Measurements from ENCODE around the gene DACH2.

DACH2 gene

GRCh38 chrX:86714441-86714840 lies 566.2 kb downstream of the DACH2 start:
- H4K12ac ChIP-seq (ENCODE audit: low read depth, low read length): no peak overlapping the region
- no peak for DNase-seq
- no peak overlapping the region for H3K4me2 ChIP-seq (ENCODE audit: low read length)
- no peak overlapping the region for H4K8ac ChIP-seq (ENCODE audit: low read depth, low read length)
- H3K4me3 ChIP-seq (ENCODE audit: low read depth, low read length): no peak overlapping the region
- no peak overlapping the region for H3K23ac ChIP-seq (ENCODE audit: low read length)
- H2BK12ac ChIP-seq (ENCODE audit: low read length): no peak overlapping the region
- H2BK5ac ChIP-seq (ENCODE audit: low read depth, low read length, poor library complexity): no peak overlapping the region
- no peaks in the 10 kb centered on the region for H3K9me3 ChIP-seq (ENCODE audit: insufficient read depth, low read depth, low read length)
- no peak overlapping the region for H3K4ac ChIP-seq (ENCODE audit: low read depth, low read length)
- H2AFZ ChIP-seq (ENCODE audit: insufficient read depth, low read length, poor library complexity): no peak overlapping the region
- H3K14ac ChIP-seq (ENCODE audit: low read length): no peak overlapping the region
- no peak overlapping the region for H4K91ac ChIP-seq (ENCODE audit: low read depth, low read length)
- no peaks in the 10 kb centered on the region for H3K27me3 ChIP-seq (ENCODE audit: insufficient read depth, low read length)
- no peak overlapping the region for H3K27ac ChIP-seq (ENCODE audit: low read depth, low read length)
- H3K79me2 ChIP-seq (ENCODE audit: control insufficient read depth, insufficient read depth, low read length, poor library complexity): no peaks in the 10 kb centered on the region
- H3K18ac ChIP-seq (ENCODE audit: low read length): no peak overlapping the region
- H3K4me1 ChIP-seq (ENCODE audit: control insufficient read depth in 1 of 2, insufficient read depth in 2 of 2, low read length in 2 of 2): no peaks in the 10 kb centered on the region
- H3K36me3 ChIP-seq (ENCODE audit: control insufficient read depth in 1 of 2, insufficient read depth in 2 of 2, low read length in 2 of 2): no peaks in the 10 kb centered on the region
- H3K79me1 ChIP-seq (ENCODE audit: low read length): no peaks in the 10 kb centered on the region
- no peak overlapping the region for H2BK120ac ChIP-seq (ENCODE audit: insufficient read depth, low read length, poor library complexity)
- no peak overlapping the region for H2AK5ac ChIP-seq (ENCODE audit: low read length)
- no CpG with 5 or more reads among the region's 1 CpG for WGBS (ENCODE audit: extremely low coverage, insufficient coverage, insufficient read length)
- no peak overlapping the region for H3K9ac ChIP-seq (ENCODE audit: low read length)

- Histone ChIP-seq H4K91ac (ENCODE audit: low read depth, low read length) (no peak overlapping the region), H3K18ac (ENCODE audit: low read length) (no peak overlapping the region), H2BK12ac (ENCODE audit: low read length) (no peak overlapping the region), H2AK5ac (ENCODE audit: low read length) (no peak overlapping the region), H3K9me3 (ENCODE audit: insufficient read depth, low read depth, low read length) (no peaks in the 10 kb centered on the region), H3K4me3 (ENCODE audit: low read depth, low read length) (no peak overlapping the region), H3K27ac (ENCODE audit: low read depth, low read length) (no peak overlapping the region), H3K79me2 (ENCODE audit: control insufficient read depth, insufficient read depth, low read length, poor library complexity) (no peaks in the 10 kb centered on the region), H3K4ac (ENCODE audit: low read depth, low read length) (no peak overlapping the region), H3K4me1 (ENCODE audit: control insufficient read depth in 1 of 2, insufficient read depth in 2 of 2, low read length in 2 of 2) (no peaks in the 10 kb centered on the region), H3K36me3 (ENCODE audit: control insufficient read depth in 1 of 2, insufficient read depth in 2 of 2, low read length in 2 of 2) (no peaks in the 10 kb centered on the region), H3K4me2 (ENCODE audit: low read length) (no peak overlapping the region), H3K9ac (ENCODE audit: low read length) (no peak overlapping the region), H2BK120ac (ENCODE audit: insufficient read depth, low read length, poor library complexity) (no peak overlapping the region), H3K79me1 (ENCODE audit: low read length) (no peaks in the 10 kb centered on the region), H2AFZ (ENCODE audit: insufficient read depth, low read length, poor library complexity) (no peak overlapping the region), H2BK5ac (ENCODE audit: low read depth, low read length, poor library complexity) (no peak overlapping the region), H3K23ac (ENCODE audit: low read length) (no peak overlapping the region), H3K14ac (ENCODE audit: low read length) (no peak overlapping the region), H4K12ac (ENCODE audit: low read depth, low read length) (no peak overlapping the region), H3K27me3 (ENCODE audit: insufficient read depth, low read length) (no peaks in the 10 kb centered on the region), H4K8ac (ENCODE audit: low read depth, low read length) (no peak overlapping the region)
- DNase-seq: no peak
- no CpG with 5 or more reads among the region's 3 CpGs for WGBS (ENCODE audit: extremely low coverage, insufficient coverage, insufficient read length)
Measured at GRCh38 chrX:86724277-86724676, 576.0 kb downstream of the DACH2 start.

- no peak overlapping the region for H2AK5ac ChIP-seq (ENCODE audit: low read length)
- H4K91ac ChIP-seq (ENCODE audit: low read depth, low read length): no peak overlapping the region
- no peak overlapping the region for H3K23ac ChIP-seq (ENCODE audit: low read length)
- H4K8ac ChIP-seq (ENCODE audit: low read depth, low read length): no peak overlapping the region
- H3K4me3 ChIP-seq (ENCODE audit: low read depth, low read length): no peak overlapping the region
- no peak overlapping the region for H3K27ac ChIP-seq (ENCODE audit: low read depth, low read length)
- no peak overlapping the region for H2BK12ac ChIP-seq (ENCODE audit: low read length)
- H2BK5ac ChIP-seq (ENCODE audit: low read depth, low read length, poor library complexity): no peak overlapping the region
- no peaks in the 10 kb centered on the region for H3K27me3 ChIP-seq (ENCODE audit: insufficient read depth, low read length)
- no peaks in the 10 kb centered on the region for H3K9me3 ChIP-seq (ENCODE audit: insufficient read depth, low read depth, low read length)
- no peak overlapping the region for H3K4ac ChIP-seq (ENCODE audit: low read depth, low read length)
- no peak overlapping the region for H3K18ac ChIP-seq (ENCODE audit: low read length)
- no peak overlapping the region for H3K14ac ChIP-seq (ENCODE audit: low read length)
- no peak overlapping the region for H4K12ac ChIP-seq (ENCODE audit: low read depth, low read length)
- no peak for DNase-seq
- H3K4me1 ChIP-seq (ENCODE audit: control insufficient read depth in 1 of 2, insufficient read depth in 2 of 2, low read length in 2 of 2): no peaks in the 10 kb centered on the region
- H3K36me3 ChIP-seq (ENCODE audit: control insufficient read depth in 1 of 2, insufficient read depth in 2 of 2, low read length in 2 of 2): no peaks in the 10 kb centered on the region
- no CpG with 5 or more reads among the region's 3 CpGs for WGBS (ENCODE audit: extremely low coverage, insufficient coverage, insufficient read length)
- H3K9ac ChIP-seq (ENCODE audit: low read length): no peak overlapping the region
- H2BK120ac ChIP-seq (ENCODE audit: insufficient read depth, low read length, poor library complexity): no peak overlapping the region
- no peaks in the 10 kb centered on the region for H3K79me1 ChIP-seq (ENCODE audit: low read length)
- H2AFZ ChIP-seq (ENCODE audit: insufficient read depth, low read length, poor library complexity): no peak overlapping the region
- H3K79me2 ChIP-seq (ENCODE audit: control insufficient read depth, insufficient read depth, low read length, poor library complexity): no peaks in the 10 kb centered on the region
- H3K4me2 ChIP-seq (ENCODE audit: low read length): no peak overlapping the region
Measured at GRCh38 chrX:86747091-86747490, 598.8 kb downstream of the DACH2 start.

GRCh38 chrX:86805241-86805640 lies 657.0 kb downstream of the DACH2 start:
- H2BK12ac ChIP-seq (ENCODE audit: low read length): no peak overlapping the region
- no peaks in the 10 kb centered on the region for H3K4me1 ChIP-seq (ENCODE audit: control insufficient read depth in 1 of 2, insufficient read depth in 2 of 2, low read length in 2 of 2)
- no peak overlapping the region for H3K9ac ChIP-seq (ENCODE audit: low read length)
- no CpG with 5 or more reads among the region's 2 CpGs for WGBS (ENCODE audit: extremely low coverage, insufficient coverage, insufficient read length)
- no peak overlapping the region for H2AK5ac ChIP-seq (ENCODE audit: low read length)
- H3K79me1 ChIP-seq (ENCODE audit: low read length): no peaks in the 10 kb centered on the region
- no peak overlapping the region for H2BK120ac ChIP-seq (ENCODE audit: insufficient read depth, low read length, poor library complexity)
- H3K4me3 ChIP-seq (ENCODE audit: low read depth, low read length): no peak overlapping the region
- H4K91ac ChIP-seq (ENCODE audit: low read depth, low read length): no peak overlapping the region
- no peak overlapping the region for H4K12ac ChIP-seq (ENCODE audit: low read depth, low read length)
- no peak overlapping the region for H2BK5ac ChIP-seq (ENCODE audit: low read depth, low read length, poor library complexity)
- peaks cover 2% of the 10 kb centered on the region for H3K9me3 ChIP-seq (ENCODE audit: insufficient read depth, low read depth, low read length)
- H3K4me2 ChIP-seq (ENCODE audit: low read length): no peak overlapping the region
- no peak for DNase-seq
- no peaks in the 10 kb centered on the region for H3K36me3 ChIP-seq (ENCODE audit: control insufficient read depth in 1 of 2, insufficient read depth in 2 of 2, low read length in 2 of 2)
- H4K8ac ChIP-seq (ENCODE audit: low read depth, low read length): no peak overlapping the region
- no peak overlapping the region for H3K27ac ChIP-seq (ENCODE audit: low read depth, low read length)
- no peak overlapping the region for H3K4ac ChIP-seq (ENCODE audit: low read depth, low read length)
- H2AFZ ChIP-seq (ENCODE audit: insufficient read depth, low read length, poor library complexity): no peak overlapping the region
- H3K14ac ChIP-seq (ENCODE audit: low read length): no peak overlapping the region
- no peaks in the 10 kb centered on the region for H3K79me2 ChIP-seq (ENCODE audit: control insufficient read depth, insufficient read depth, low read length, poor library complexity)
- H3K27me3 ChIP-seq (ENCODE audit: insufficient read depth, low read length): no peaks in the 10 kb centered on the region
- H3K18ac ChIP-seq (ENCODE audit: low read length): no peak overlapping the region
- no peak overlapping the region for H3K23ac ChIP-seq (ENCODE audit: low read length)

Data from trophoblast cell (in vitro differentiated cells and primary cell).